ENCODE measurements around the gene RPF1.
"Not testable (repeated sequence)": the region's sequence is repeated elsewhere in the genome, so short reads cannot be mapped to it uniquely, and the experiment has no call there.

GRCh38 chr1:84442747-84443646 is 36.1 kb upstream of the RPF1 start:
- not testable (repeated sequence) for TF ChIP-seq TCF4 (CRISPR knock-in tag; IDR thresholded peaks at IDR 0.05; ENCODE audit: borderline replicate concordance); ARNTL (CRISPR knock-in tag; IDR thresholded peaks at IDR 0.05; ENCODE audit: borderline replicate concordance, low read depth); OSR1 (CRISPR knock-in tag; IDR thresholded peaks at IDR 0.05); ESRRG (CRISPR knock-in tag; IDR thresholded peaks at IDR 0.05)
- TF ChIP-seq, protein P1, sequence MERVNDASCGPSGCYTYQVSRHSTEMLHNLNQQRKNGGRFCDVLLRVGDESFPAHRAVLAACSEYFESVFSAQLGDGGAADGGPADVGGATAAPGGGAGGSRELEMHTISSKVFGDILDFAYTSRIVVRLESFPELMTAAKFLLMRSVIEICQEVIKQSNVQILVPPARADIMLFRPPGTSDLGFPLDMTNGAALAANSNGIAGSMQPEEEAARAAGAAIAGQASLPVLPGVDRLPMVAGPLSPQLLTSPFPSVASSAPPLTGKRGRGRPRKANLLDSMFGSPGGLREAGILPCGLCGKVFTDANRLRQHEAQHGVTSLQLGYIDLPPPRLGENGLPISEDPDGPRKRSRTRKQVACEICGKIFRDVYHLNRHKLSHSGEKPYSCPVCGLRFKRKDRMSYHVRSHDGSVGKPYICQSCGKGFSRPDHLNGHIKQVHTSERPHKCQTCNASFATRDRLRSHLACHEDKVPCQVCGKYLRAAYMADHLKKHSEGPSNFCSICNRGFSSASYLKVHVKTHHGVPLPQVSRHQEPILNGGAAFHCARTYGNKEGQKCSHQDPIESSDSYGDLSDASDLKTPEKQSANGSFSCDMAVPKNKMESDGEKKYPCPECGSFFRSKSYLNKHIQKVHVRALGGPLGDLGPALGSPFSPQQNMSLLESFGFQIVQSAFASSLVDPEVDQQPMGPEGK (CRISPR knock-in tag; IDR thresholded peaks at IDR 0.05; ENCODE audit: borderline replicate concordance): not testable (repeated sequence)
- TF ChIP-seq, protein P2, sequence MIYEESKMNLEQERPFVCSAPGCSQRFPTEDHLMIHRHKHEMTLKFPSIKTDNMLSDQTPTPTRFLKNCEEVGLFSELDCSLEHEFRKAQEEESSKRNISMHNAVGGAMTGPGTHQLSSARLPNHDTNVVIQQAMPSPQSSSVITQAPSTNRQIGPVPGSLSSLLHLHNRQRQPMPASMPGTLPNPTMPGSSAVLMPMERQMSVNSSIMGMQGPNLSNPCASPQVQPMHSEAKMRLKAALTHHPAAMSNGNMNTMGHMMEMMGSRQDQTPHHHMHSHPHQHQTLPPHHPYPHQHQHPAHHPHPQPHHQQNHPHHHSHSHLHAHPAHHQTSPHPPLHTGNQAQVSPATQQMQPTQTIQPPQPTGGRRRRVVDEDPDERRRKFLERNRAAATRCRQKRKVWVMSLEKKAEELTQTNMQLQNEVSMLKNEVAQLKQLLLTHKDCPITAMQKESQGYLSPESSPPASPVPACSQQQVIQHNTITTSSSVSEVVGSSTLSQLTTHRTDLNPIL (CRISPR knock-in tag; IDR thresholded peaks at IDR 0.05; ENCODE audit: low read depth): not testable (repeated sequence)
